SH-SY5Y (cell line): ENCODE data around the gene TRANK1.

Experiments used
- GATA2 ChIP-seq: IDR thresholded peaks from 2 replicates; pipeline ENCODE4 v1.6.1; 2011; ENCODE audit warnings: mild to moderate bottlenecking, low read depth, low read length
- GATA3 ChIP-seq: IDR thresholded peaks from 2 replicates; pipeline ENCODE4 v1.6.1; 2011; ENCODE audit warnings: low read depth, mild to moderate bottlenecking, low read length, moderate library complexity

TRANK1 gene

DNA sequence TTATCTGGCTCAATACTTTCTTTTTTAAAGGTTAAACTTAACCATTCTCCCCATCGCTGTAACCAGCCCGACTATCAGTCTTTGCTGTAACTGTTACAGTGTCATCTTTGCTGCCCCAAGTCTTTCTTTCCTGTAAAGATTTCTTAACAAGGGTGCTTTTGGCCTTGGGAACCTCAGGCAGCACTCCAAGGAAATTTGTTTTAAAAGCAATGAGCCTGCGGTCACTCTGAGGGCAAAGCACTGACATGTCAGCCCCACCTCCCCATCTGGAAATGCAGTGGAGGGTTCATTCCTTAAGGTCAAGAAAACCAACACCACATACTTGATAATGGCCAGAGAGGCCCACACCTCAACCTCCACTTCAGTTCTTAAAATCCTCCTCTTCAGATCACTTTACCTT, 3.2 kb downstream of the TRANK1 start:
- TF ChIP-seq GATA3 (no peak), GATA2 (no peak)

DNA sequence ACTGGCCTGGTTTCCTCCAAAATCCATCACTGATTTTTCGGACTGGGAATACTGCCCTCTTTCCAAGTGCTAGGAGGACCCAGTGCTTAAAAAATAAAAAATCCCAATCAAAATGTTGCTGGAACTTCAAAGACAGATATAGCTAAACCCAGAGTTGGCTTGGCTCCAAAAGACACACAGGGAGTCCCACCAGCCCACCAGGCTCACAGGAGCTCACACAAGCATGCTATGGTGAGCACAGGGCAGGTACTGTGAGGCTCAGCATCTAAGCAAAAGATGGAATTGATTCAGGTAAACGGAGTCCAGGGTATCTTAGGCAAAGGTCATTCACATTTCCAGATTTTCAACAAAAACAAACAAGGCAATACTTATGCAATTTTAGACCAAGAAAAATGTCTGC, 3.7 kb downstream of the TRANK1 start:
- TF ChIP-seq GATA2: no peak
- TF ChIP-seq GATA3: no peak

GRCh38 chr3:36937492-36937891, 7.4 kb downstream of the TRANK1 start:
- TF ChIP-seq GATA3: no peak
- TF ChIP-seq GATA2: no peak

DNA sequence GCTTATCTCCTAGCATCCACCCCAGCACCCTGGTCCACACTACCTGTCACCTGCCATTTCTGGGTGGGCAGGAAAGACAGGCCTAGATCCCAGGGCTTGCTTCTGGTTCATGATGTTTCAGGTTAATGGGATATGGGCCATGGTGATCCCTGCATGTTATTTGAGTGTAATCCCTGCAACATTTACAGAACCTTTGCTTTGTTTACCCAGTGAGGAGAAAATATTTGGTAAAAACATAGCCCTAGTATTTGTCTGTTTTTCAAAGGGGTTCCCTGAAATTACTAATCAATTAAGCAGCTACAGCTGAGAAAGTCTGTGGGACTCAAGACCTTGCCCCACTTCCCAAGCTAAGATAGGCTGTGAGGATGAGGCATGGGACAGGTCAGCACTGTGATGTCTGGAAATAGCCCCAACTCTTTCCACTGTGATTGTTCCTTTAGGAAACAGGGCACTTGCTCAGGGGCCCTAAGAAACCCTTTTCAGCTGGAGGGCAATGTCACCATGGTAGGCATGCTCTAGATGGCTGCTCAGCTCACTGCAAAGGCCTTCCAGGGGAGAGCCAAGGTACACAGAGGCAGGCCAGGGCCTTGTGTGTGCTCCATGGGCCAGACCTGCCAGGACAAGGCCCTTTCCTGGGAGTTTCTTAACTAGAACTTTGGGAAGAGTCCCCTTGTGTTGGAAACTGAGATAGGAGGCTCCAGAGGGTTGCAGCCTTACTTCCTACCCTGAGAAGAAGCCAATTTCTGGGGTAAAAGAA, 11.1 kb downstream of the TRANK1 start:
- TF ChIP-seq GATA3: no peak
- no peak for TF ChIP-seq GATA2

GRCh38 chr3:36928220-36928619, 16.6 kb downstream of the TRANK1 start:
- TF ChIP-seq GATA2 (no peak), GATA3 (no peak)

DNA sequence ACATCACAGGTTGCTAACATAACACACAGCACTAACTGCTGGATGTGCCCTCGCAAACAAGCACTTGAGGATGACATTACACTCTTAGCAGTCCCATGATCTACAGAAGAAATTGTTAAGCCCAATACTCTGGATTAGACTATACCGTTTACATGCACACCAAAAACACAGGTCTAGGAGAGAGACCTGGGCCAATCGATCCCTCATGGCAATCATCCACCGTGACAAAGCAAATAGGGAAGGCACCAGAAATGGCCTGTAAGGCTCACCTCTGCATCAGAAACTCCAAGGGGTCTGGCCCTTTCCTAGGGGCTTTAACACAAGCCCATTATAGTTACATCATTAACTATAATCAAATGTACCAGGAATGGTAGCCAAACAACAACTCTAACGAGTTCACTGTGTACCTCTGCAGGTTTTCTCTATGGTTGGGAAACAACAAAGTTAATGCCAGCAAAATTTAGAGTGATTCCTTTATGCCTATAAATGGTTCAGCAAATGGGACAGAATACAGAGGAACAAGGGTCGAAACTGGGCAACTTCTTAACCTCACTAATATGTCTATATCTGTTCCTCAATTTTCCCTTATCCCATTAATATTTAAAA, 18.5 kb downstream of the TRANK1 start:
- TF ChIP-seq GATA2 (no peak), GATA3 (no peak)

GRCh38 chr3:36924744-36925521, 19.9 kb downstream of the TRANK1 start:
- TF ChIP-seq GATA3 (no peak), GATA2 (no peak)

- TF ChIP-seq GATA2: no peak
- no peak for TF ChIP-seq GATA3
Observed at GRCh38 chr3:36923981-36924743, 20.7 kb downstream of the TRANK1 start.

DNA sequence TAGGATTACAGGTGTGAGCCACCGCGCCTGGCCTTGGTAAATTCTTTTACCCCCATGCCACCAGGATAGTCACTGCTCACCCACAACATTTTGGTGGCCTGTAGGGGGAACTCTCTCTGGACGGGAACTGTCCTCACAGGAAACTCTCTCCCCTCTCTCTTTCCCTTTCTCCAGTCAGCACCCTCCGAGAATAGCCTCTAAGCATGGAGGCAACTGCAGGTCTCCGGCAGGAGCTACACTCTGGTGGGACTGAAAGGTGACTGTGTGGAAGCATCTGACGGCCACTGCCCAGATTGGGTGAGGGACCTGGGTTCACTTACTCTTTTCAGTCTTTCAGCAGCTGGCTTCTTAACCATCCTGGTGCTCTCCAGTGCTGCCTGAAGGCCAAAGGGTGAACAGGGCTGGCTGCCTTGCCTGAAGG, 21.3 kb downstream of the TRANK1 start:
- TF ChIP-seq GATA2 (no peak), GATA3 (no peak)

DNA sequence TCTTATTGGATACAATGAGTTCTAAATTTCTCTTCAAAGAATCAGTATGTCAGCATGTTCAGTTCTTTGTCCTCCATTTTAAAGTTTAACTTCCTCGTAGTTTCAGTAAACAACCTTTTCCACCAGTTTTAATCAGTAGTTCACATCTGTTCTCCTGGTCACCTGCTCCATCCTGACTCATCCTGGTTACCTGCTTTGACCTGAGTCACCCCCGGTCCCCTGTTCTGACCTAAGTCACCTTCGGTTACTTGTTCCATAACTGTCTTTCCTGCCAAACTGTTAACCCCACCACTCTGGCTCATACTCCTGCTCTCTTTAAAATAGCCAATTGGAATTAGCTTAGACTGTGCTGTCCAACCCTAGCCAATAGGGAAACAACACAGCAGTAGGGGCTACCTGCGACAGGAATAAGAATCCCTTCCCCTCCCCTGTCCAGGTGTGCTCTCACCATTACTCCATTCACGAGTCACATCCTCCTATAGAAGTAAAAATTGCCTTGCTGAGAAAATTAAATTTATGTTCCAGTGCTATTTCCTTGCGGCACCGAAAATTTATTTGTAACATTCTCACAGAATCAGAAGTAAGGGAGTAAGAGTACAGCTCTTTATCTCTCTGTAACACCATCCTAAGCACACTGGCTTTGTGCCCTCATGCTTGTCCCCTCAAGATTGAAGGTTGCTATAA, 23.8 kb downstream of the TRANK1 start:
- TF ChIP-seq GATA3: no peak
- no peak for TF ChIP-seq GATA2

GRCh38 chr3:36919439-36920160, 25.3 kb downstream of the TRANK1 start:
- no peak for TF ChIP-seq GATA2
- TF ChIP-seq GATA3: no peak

DNA sequence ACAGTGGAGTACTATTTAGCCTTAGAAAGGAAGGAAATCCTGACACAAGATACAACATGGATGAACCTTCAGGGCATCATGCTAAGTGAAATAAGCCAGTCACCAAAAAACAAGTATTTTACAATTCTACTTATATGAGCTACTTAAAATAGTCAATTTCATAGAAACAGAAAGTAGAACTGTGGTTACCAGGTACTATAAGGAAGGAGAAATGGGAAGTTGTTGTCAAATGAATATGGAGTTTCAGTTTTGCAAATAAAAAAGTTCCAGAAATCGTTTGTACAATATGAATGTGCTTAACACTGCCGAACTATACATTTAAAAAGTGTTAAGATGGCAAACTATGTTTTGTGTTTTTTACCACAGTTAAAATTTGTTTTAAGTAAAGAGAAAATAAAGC, 26.8 kb downstream of the TRANK1 start:
- TF ChIP-seq GATA3: no peak
- no peak for TF ChIP-seq GATA2
